ENCODE measurements around the gene NPW. TPM values are rescaled to one million over a fixed set of nuclear protein-coding genes. Genes with fewer than 3 reads are reported as not detected.

NPW gene
- polyA plus RNA-seq, 1 experiment = 0.26 TPM

DNA sequence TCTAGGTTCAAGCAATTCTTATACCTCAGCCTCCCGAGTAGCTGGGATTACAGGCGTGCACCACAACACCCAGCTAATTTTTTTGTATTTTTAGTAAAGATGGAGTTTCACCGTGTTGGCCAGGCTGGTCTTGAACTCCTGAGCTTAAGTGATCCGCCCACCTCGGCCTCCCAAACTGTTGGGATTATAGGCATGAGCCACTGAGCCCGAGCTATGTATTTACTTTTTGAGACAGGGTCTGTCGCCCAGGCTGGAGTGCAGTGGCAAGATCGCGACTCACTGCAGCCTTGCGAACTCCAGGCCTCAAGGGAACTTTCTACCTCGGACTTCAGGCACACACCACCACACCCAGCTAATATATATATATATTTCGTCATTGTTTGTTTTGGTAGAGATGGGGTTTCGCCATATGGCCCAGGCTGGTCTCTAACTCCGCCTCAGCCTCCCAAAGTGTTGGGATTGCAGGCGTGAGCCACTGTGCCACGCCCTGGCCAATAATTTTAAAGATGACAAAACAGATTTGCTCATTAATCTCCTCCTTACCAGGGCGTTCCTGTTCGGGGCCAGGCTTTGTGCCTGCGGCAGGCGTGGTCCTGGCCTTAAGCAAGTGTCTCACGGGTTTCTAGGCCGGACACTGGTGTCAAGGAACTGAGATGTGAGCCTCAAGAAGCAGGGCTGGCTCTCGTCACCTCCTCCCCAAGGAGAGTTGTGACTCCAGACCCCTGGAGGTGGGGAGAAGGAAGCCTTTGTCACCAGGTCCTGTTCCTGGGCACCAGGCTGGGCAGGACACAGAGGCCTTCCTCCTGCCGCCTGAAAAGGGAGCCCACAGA lies 4.3 kb upstream of the NPW start:
- Histone ChIP-seq H3K4me3 (ENCODE audit: low read depth, low read length) (no peak overlapping the region), H3K27me3 (ENCODE audit: control insufficient read depth, insufficient read depth, low read length) (peaks cover 6% of the 10 kb centered on the region; the same call in 1 of the 2 replicates), H3K36me3 (ENCODE audit: control insufficient read depth, insufficient read depth, low read length) (no peaks in the 10 kb centered on the region)
- TF ChIP-seq, protein P1, sequence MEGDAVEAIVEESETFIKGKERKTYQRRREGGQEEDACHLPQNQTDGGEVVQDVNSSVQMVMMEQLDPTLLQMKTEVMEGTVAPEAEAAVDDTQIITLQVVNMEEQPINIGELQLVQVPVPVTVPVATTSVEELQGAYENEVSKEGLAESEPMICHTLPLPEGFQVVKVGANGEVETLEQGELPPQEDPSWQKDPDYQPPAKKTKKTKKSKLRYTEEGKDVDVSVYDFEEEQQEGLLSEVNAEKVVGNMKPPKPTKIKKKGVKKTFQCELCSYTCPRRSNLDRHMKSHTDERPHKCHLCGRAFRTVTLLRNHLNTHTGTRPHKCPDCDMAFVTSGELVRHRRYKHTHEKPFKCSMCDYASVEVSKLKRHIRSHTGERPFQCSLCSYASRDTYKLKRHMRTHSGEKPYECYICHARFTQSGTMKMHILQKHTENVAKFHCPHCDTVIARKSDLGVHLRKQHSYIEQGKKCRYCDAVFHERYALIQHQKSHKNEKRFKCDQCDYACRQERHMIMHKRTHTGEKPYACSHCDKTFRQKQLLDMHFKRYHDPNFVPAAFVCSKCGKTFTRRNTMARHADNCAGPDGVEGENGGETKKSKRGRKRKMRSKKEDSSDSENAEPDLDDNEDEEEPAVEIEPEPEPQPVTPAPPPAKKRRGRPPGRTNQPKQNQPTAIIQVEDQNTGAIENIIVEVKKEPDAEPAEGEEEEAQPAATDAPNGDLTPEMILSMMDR (IDR thresholded peaks at IDR 0.05; ENCODE audit: insufficient read depth, low read depth, low read length) = no peak
- ChIA-PET CTCF (interaction anchor here (0.7 to 3.4 kb wide), 3 partner anchors 32 to 126 kb away, joined by 3 to 15 read pairs (median 5); partner anchors contain the start of genes NTHL1 and TSC2), POLR2A (no interaction called here)
- DNase-seq (ENCODE audit: low read depth) = no peak

DNA sequence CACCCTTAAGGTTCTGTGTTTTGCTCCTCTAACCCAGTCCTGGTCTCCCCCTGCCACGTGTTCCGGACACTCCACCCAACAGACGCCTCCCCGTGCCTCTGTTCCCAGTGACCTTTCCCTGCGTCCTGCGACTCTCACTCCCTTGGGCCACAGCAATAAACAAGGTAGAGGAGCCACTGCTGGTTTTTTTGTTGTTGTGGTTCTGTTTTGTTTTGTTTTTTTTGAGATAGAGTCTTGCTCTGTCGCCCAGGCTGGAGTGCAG lies 3.7 kb upstream of the NPW start:
- ChIA-PET CTCF (interaction anchor here (1.5 to 3.4 kb wide), 2 partner anchors 32 to 125 kb away, joined by 5 to 15 read pairs; partner anchors contain the start of genes NTHL1 and TSC2), POLR2A (no interaction called here)
- Histone ChIP-seq H3K36me3 (ENCODE audit: control insufficient read depth, insufficient read depth, low read length) (no peaks in the 10 kb centered on the region), H3K4me3 (ENCODE audit: low read depth, low read length) (no peak overlapping the region), H3K27me3 (ENCODE audit: control insufficient read depth, insufficient read depth, low read length) (peaks cover 6% of the 10 kb centered on the region; the same call in 1 of the 2 replicates)
- no peak for DNase-seq (ENCODE audit: low read depth)
- TF ChIP-seq, protein P1 (IDR thresholded peaks at IDR 0.05; ENCODE audit: insufficient read depth, low read depth, low read length) = no peak

DNA sequence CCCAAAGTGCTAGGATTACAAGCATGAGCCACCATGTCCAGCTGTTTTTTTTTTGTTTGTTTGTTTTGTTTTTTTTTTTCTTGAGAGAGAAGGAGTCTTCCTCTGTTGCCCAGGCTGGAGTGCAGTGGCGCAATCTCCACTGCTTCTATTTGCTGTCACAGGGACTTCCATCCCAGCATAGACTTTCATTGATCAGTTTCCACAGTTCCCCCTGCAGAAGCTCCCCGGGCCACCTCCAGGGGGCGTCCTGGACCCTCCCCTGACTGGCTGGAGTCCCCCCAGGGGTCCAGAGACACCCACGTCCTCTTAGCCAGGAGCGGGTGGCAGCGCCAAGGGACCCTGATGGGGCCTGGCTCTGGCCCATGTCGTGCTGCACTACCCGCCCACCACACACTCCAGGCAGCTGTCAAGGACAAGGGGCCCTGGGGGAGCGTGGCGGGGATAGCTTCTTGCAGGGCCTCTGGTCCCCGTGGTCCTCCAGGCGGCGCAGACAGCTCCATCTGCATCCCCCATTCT lies 3.1 kb upstream of the NPW start:
- Histone ChIP-seq H3K36me3 (ENCODE audit: control insufficient read depth, insufficient read depth, low read length) (no peaks in the 10 kb centered on the region), H3K27me3 (ENCODE audit: control insufficient read depth, insufficient read depth, low read length) (peaks cover 6% of the 10 kb centered on the region; the same call in 1 of the 2 replicates), H3K4me3 (ENCODE audit: low read depth, low read length) (no peak overlapping the region)
- POLR2A ChIA-PET = no interaction called here
- TF ChIP-seq, protein P1 (IDR thresholded peaks at IDR 0.05; ENCODE audit: insufficient read depth, low read depth, low read length) = peak; percentile 53
- DNase-seq (ENCODE audit: low read depth) = no peak
- CTCF ChIA-PET = interaction anchor here (0.8 to 3.4 kb wide), 3 partner anchors 13 to 124 kb away, joined by 3 to 15 read pairs (median 5); partner anchors contain the start of genes NTHL1 and TSC2

DNA sequence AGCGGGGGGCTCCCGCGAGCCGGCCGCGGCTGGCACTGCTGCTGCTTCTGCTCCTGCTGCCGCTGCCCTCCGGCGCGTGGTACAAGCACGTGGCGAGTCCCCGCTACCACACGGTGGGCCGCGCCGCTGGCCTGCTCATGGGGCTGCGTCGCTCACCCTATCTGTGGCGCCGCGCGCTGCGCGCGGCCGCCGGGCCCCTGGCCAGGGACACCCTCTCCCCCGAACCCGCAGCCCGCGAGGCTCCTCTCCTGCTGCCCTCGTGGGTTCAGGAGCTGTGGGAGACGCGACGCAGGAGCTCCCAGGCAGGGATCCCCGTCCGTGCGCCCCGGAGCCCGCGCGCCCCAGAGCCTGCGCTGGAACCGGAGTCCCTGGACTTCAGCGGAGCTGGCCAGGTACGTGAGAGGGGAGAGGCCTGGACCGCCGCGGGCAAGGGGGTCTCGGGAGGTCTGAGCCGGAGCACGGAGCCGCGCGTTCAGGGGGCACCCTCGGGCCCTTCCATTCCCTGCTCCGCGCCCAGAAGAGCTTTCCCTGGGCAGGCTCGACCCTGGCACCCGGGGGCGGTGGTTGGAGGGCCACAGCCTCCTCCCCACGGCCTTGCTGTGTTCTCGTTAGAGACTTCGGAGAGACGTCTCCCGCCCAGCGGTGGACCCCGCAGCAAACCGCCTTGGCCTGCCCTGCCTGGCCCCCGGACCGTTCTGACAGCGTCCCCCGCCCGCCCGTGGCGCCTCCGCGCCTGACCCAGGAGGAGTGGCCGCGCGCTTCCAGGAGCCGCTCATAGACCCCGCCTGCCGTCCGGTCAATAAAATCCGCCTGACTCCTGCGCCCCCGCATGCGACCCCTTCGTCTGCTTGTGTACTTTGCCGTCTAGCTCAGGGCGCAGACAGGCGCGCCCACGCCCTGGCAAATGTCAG lies 591 bp downstream of the NPW start:
- DNase-seq (ENCODE audit: low read depth) = no peak
- no peaks in the 10 kb centered on the region for H3K36me3 ChIP-seq (ENCODE audit: control insufficient read depth, insufficient read depth, low read length)
- H3K4me3 ChIP-seq (ENCODE audit: low read depth, low read length) = no peak overlapping the region
- peaks cover 6% of the 10 kb centered on the region; the same call in 1 of the 2 replicates for H3K27me3 ChIP-seq (ENCODE audit: control insufficient read depth, insufficient read depth, low read length)
- TF ChIP-seq, protein P1 (IDR thresholded peaks at IDR 0.05; ENCODE audit: insufficient read depth, low read depth, low read length) = no peak
- CTCF ChIA-PET = interaction anchor here (0.7 to 2.7 kb wide), 6 partner anchors 16 to 133 kb away, joined by 3 to 8 read pairs (median 4); partner anchors contain the start of genes NTHL1, RPS2 and TSC2
- POLR2A ChIA-PET = no interaction called here

Data from BJ (cell line).